Effector CD8-positive, alpha-beta T cell (primary cell): ENCODE data around the gene FBXW12.
A peak's percentile ranks its signal among the peaks of the same experiment; 100 is the strongest.

ENCODE experiments used
- DNase-seq: peaks from one replicate; lab custom pipeline; 2025; lab: John Stamatoyannopoulos, UW

FBXW12 gene

GRCh38 chr3:48435223-48435595 is 63.2 kb downstream of the FBXW12 start:
- no peak for DNase-seq

GRCh38 chr3:48435774-48436476 is 63.9 kb downstream of the FBXW12 start:
- DNase-seq: peak; percentile 79

GRCh38 chr3:48436477-48436787 is 64.4 kb downstream of the FBXW12 start:
- no peak for DNase-seq

GRCh38 chr3:48436855-48437254 is 64.8 kb downstream of the FBXW12 start:
- DNase-seq: no peak

- no peak for DNase-seq
Observed at GRCh38 chr3:48437812-48438211, 65.8 kb downstream of the FBXW12 start.

- peak; percentile 96 for DNase-seq
Observed at GRCh38 chr3:48439820-48440589, 68.0 kb downstream of the FBXW12 start, which contains the start of the genes CCDC51 and TMA7. Gene CCDC51 (minus strand): TSS chr3:48440119. CDS start chr3:48435128, 4,991 bp downstream. Gene TMA7 (plus strand): TSS chr3:48440257. CDS start chr3:48440297, 40 bp downstream.

- no peak for DNase-seq
Observed at GRCh38 chr3:48440590-48440958, 68.6 kb downstream of the FBXW12 start.

- no peak for DNase-seq
Observed at GRCh38 chr3:48441940-48442339, 69.9 kb downstream of the FBXW12 start.
